Stomach (tissue), 9 donors: ENCODE measurements around the gene ENTPD2. TPM values are rescaled to one million over a fixed set of nuclear protein-coding genes. Genes with fewer than 3 reads are reported as not detected.

Source experiments
- DNase-seq, 2 donors: peaks; one replicate each; pipeline versions ENCODE4 v3.0.0 to v3.0.0-alpha.2; 2013 to 2019
- H3K27ac ChIP-seq, 5 donors: fragments of 200-600 bp in 4 of 5; sonication (generic) in 4 of 5; one replicate each; pipeline ENCODE4 v1.5.1; 2013 to 2019; ENCODE audit warnings: mild to moderate bottlenecking in 1 of 5, moderate library complexity in 1 of 5
- H3K27me3 ChIP-seq, 3 donors: fragments of 200-600 bp; sonication (generic); one replicate each; pipeline ENCODE4 v1.5.1; 2017 to 2019; ENCODE audit warnings: mixed run types in 1 of 3
- H3K36me3 ChIP-seq, 4 donors: fragments of 200-600 bp; sonication (generic); 1 replicate in 3 of 4; 2 replicates in 1 of 4; pipeline ENCODE4 v1.5.1; 2016 to 2019
- H3K4me1 ChIP-seq, 4 donors: fragments of 200-600 bp; sonication (generic); one replicate each; pipeline ENCODE4 v1.5.1; 2016 to 2019
- H3K4me3 ChIP-seq, 4 donors: fragments of 200-600 bp; sonication (generic) in 3 of 4; one replicate each; pipeline ENCODE4 v1.5.1; 2016 to 2019; ENCODE audit warnings: mild to moderate bottlenecking in 1 of 4
- H3K9me3 ChIP-seq, 4 donors: fragments of 200-600 bp; sonication (generic); one replicate each; pipeline ENCODE4 v1.5.1; 2016 to 2019
- CTCF ChIP-seq, 7 experiments: fragments of 450-650 bp in 4 of 7; fragments of 200-600 bp in 3 of 7; sonication (generic) in 3 of 7; IDR thresholded peaks; one replicate each; pipeline ENCODE4 v1.5.1; 2016 to 2019; ENCODE audit warnings: antibody characterized with exemption in 7 of 7, control low read depth in 2 of 7, mild to moderate bottlenecking in 1 of 7
- EP300 ChIP-seq: sonication (generic); formaldehyde crosslinking; IDR thresholded peaks from one replicate; pipeline ENCODE4 v1.6.1; 2017; ENCODE audit warnings: antibody characterized with exemption
- POLR2A ChIP-seq, 4 donors: fragments of 450-650 bp; IDR thresholded peaks; one replicate each; pipeline ENCODE4 v1.6.1; 2016; ENCODE audit warnings: antibody characterized with exemption in 4 of 4, control low read depth in 2 of 4, mild to moderate bottlenecking in 1 of 4, moderate library complexity in 1 of 4
- POLR2AphosphoS5 ChIP-seq, 3 donors: sonication (generic); formaldehyde crosslinking; IDR thresholded peaks; one replicate each; pipeline ENCODE4 v1.6.1; 2016; ENCODE audit warnings: antibody characterized with exemption in 3 of 3
- WGBS, 5 donors: extraction: QIAGEN DNeasy Blood & Tissue Kit in 3 of 5; methylation state at CpG; one replicate each; pipeline versions ENCODE4 v1.1.5 to v1.1.7; 2013 to 2018; 5-methylcytosine and 5-hydroxymethylcytosine counted together
- intact Hi-C: fragments of 100-400 bp; cut with DNase I; formaldehyde crosslinking; loops from one replicate; pipeline ENCODE4 v1.15.1; 2023; ENCODE audit warnings: low total_unique reads
- polyA plus RNA-seq, 3 donors: library from polyadenylated mRNA; stranded (reverse); fragments of 200-250 nt; gene quantifications; one replicate each; pipeline ENCODE4 v1.2.3, GENCODE V29; 2013
- total RNA-seq, 5 donors: library from RNA; depleted of rRNA; stranded (reverse); fragments of >200 nt; gene quantifications; one replicate each; pipeline versions ENCODE4 v1.1.0 to v1.2.3, GENCODE V29; 2014 to 2016
- donor health status: healthy with polysubstance abuse.
- donor health status: Bipolar disorder and iron deficiency.
- donor health status: healthy.

The ENTPD2 gene
- total and polyA plus RNA-seq, 8 donors, result 2.0 to 11.3 (median 3.5) TPM; not detected in 1

GRCh38 chr9:137014166-137014565 lies 39.7 kb downstream of the ENTPD2 start:
- 88 to 92% (median 89%) methylated on average over 8 to 23 of the region's 23 CpGs for WGBS, 5 donors
- DNase-seq, result no peak

GRCh38 chr9:137013571-137013940 lies 40.3 kb downstream of the ENTPD2 start:
- no peak for DNase-seq
- Histone ChIP-seq H3K27ac (no peak overlapping the region), H3K36me3 (peaks cover 14 to 98% (median 93%) of the 10 kb centered on the region in 4 donors), H3K4me3 (no peak overlapping the region), H3K27me3 (no peaks in the 10 kb centered on the region), H3K4me1 (no peaks in the 10 kb centered on the region), H3K9me3 (no peaks in the 10 kb centered on the region)
- intact Hi-C loops, result no loop called here
- no peak for TF ChIP-seq EP300
- no peak for TF ChIP-seq POLR2A (IDR thresholded peaks at IDR 0.05)
- no peak for TF ChIP-seq POLR2AphosphoS5 (IDR thresholded peaks at IDR 0.05)
- no peak for TF ChIP-seq CTCF (IDR thresholded peaks at IDR 0.05)
- 90 to 97% (median 95%) methylated on average over 9 to 20 of the region's 20 CpGs for WGBS, 5 donors

More at GRCh38 chr9:137014166-137014565, 39.7 kb downstream of the ENTPD2 start:
- Histone ChIP-seq H3K27ac (no peak overlapping the region), H3K36me3 (peaks cover 18 to 97% (median 95%) of the 10 kb centered on the region in 4 donors), H3K4me3 (no peak overlapping the region), H3K27me3 (no peaks in the 10 kb centered on the region), H3K4me1 (no peaks in the 10 kb centered on the region), H3K9me3 (no peaks in the 10 kb centered on the region)
- intact Hi-C loops, result no loop called here
- TF ChIP-seq POLR2A (IDR thresholded peaks at IDR 0.05) (no peak), CTCF (IDR thresholded peaks at IDR 0.05) (no peak), EP300 (no peak), POLR2AphosphoS5 (IDR thresholded peaks at IDR 0.05) (no peak)

- no peak for DNase-seq
- Histone ChIP-seq H3K9me3 (no peaks in the 10 kb centered on the region), H3K4me1 (no peaks in the 10 kb centered on the region), H3K27ac (no peak overlapping the region), H3K36me3 (peaks cover 13 to 99% (median 96%) of the 10 kb centered on the region in 4 donors), H3K4me3 (no peak overlapping the region), H3K27me3 (no peaks in the 10 kb centered on the region)
- intact Hi-C loops, result no loop called here
- 78 to 94% (median 84%) methylated on average over 45 to 67 of the region's 67 CpGs for WGBS, 5 donors
- no peak for TF ChIP-seq POLR2A (IDR thresholded peaks at IDR 0.05)
- no peak for TF ChIP-seq CTCF (IDR thresholded peaks at IDR 0.05)
- TF ChIP-seq EP300, result no peak
- no peak for TF ChIP-seq POLR2AphosphoS5 (IDR thresholded peaks at IDR 0.05)
These were observed 40.9 kb downstream of the ENTPD2 start for GRCh38 chr9:137012694-137013570.

- Histone ChIP-seq H3K9me3 (no peaks in the 10 kb centered on the region), H3K27ac (no peak overlapping the region), H3K36me3 (peaks cover 5 to 95% (median 91%) of the 10 kb centered on the region in 4 donors), H3K4me3 (no peak overlapping the region), H3K27me3 (no peaks in the 10 kb centered on the region), H3K4me1 (peaks cover 0 to 8% (median 3%) of the 10 kb centered on the region in 4 donors)
- intact Hi-C loops, result no loop called here
- 89 to 92% (median 91%) methylated on average over 37 to 39 of the region's 39 CpGs for WGBS, 5 donors
- TF ChIP-seq POLR2AphosphoS5 (IDR thresholded peaks at IDR 0.05), result no peak
- TF ChIP-seq POLR2A (IDR thresholded peaks at IDR 0.05), result no peak
- TF ChIP-seq EP300, result no peak
- no peak for TF ChIP-seq CTCF (IDR thresholded peaks at IDR 0.05)
- no peak for DNase-seq
These were observed 41.8 kb downstream of the ENTPD2 start for GRCh38 chr9:137011907-137012675.
